Measurements from ENCODE around the gene GPR156.
A peak's percentile ranks its signal among the peaks of the same experiment; 100 is the strongest.
"Not testable (repeated sequence)": the region's sequence is repeated elsewhere in the genome, so short reads cannot be mapped to it uniquely, and the experiment has no call there.

Gene GPR156

DNA sequence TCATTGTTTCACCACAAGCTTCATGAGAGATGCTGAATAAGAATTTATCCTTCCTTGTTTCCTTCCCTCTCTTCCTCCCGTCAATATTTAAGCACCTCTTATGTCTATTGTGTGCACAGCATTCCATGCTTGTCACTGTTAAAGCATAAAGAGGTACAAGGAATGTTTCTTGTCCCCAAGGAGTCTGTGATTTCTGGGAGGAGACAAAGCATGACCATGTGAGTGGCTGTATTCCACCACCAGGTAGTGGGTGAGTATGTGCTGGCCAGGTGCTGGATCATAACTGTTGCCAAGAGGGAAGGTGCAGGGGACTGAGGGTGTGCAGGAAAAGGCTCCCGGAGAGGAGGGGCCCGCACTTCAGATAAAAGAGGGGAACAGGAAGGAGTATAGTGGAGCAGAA is 127.9 kb downstream of the GPR156 start:
- DNase-seq = no peak

DNA sequence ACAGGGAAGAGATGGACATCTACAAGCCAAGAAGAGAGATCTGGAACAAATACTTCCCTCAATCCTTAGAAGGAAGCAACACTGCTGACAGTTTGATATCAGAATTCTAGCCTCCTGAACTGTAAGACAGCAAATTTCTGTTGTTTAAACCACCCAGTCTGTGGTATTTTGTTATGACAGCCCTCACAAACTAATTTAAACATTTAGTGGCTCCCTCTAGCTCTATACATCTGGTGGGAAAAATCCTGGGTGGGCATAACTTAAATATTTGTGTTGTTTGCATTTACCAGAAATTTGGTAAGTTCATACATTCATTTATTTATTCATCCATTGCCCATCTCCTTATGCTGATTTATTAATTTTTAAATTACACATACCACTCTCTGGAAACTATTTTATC is 128.3 kb downstream of the GPR156 start:
- DNase-seq = no peak

DNA sequence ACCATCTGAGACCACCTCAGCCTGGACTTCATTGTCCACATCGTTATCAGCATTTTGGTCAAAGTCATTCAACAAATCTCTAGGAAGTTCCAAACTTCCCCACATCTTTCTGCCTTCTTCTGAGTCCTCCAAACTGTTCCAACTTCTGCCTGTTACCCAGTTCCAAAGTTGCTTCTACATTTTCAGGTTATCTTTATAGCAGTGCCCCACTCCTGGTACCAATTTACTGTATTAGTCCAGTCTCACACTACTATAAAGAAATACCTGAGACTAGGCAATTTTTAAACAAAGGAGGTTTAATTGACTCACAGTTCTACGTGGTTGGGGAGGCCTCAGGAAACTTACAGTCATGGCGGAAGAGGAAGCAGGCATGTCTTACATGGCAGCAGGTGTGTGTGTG is 129.3 kb downstream of the GPR156 start:
- not testable (repeated sequence) for DNase-seq

DNA sequence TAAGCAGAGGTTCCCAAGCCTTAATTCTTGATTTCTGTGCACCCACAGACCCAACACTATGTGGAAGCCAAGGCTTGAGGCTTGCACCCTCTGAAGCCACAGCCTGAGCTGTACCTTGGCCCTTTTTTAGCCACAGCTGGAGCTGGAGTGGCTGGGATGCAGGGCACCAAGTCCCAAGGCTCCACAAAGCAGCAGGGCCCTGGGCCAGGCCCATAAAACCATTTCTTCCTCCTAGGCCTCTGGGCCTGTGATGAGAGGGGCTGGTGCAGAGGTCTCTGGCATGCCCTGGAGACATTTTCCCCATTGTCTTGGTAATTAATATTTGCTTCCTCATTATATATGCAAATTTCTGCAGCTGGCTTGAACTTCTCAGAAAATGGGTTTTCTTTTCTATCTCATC is 129.9 kb downstream of the GPR156 start:
- no peak for DNase-seq

DNA sequence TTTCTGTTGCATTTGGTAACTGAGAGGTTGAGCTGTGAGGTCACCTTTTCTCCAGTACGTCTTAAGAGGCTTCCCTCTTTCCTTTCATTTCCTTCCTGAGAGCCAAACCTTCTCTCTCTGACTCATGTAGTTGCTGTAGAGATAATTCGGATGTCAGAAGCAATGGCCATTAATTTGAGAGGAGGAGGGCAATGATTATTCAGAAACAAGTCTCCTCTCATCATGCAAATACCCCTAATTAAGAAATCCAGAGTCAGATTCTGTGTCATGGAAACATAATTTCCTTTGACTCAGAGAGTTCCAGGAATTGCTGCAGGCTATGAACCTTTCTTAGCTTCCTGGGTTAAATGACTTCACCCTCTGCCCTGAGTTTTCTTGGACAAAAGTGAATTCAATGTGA is 131.7 kb downstream of the GPR156 start:
- no peak for DNase-seq

- no peak for DNase-seq
Observed at GRCh38 chr3:120151791-120152190, 133.2 kb downstream of the GPR156 start.

- no peak for DNase-seq
Observed at GRCh38 chr3:120148187-120148949, 136.7 kb downstream of the GPR156 start.

GRCh38 chr3:120147072-120147871 is 137.8 kb downstream of the GPR156 start:
- DNase-seq = peak; percentile 35 to 46

GRCh38 chr3:120145542-120146285 is 139.3 kb downstream of the GPR156 start:
- no peak for DNase-seq

- no peak for DNase-seq
Observed at GRCh38 chr3:120144267-120144666, 140.8 kb downstream of the GPR156 start.

- DNase-seq = no peak
Observed at GRCh38 chr3:120143676-120144075, 141.3 kb downstream of the GPR156 start.

DNA sequence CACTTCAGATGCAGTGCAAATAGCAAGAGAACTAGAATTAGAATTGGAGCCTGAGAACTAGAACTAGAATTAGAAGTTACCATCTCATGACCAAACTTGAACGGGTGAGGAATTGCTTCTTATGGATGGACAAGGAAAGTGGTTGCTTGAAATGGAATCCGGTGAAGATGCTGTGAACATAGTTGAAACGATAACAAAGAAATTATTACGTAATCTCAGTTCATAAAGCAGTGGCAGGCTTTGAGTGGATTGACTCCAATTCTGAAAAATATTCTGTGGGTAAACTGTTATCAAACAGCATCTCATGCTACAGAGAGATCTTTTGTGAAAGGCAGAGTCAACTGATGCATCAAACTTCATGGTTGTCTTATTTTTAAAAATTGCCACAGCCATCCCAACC is 142.8 kb downstream of the GPR156 start:
- no peak for DNase-seq

DNA sequence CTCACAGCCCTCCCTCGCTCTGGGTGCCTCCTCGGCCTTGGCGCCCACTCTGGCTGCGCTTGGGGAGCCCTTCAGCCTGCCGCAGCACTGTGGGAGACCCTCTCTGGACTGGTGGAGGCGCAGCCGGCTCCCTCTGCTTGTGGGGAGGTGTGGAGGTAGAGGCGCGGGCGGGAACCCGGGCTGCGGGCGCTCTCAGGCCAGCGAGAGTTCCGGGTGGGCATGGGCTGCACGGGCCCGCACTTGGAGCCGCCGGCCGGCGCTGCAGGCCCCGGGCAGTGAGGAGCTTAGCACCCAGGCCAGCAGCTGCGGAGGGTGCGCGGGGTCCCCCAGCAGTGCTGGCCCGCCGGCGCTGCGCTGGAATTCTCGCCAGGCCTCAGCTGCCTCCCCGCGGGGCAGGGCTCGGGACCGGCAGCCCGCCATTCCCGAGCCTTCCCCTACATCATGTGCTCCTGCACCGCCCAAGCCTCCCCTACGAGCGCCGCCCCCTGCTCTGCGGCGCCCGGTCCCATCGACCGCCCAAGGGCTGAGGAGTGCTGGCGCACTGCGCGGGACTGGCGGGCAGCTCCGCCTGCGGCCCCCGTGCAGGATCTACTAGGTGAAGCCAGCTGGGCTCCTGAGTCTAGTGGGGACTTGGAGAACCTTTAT is 144.8 kb downstream of the GPR156 start:
- DNase-seq = no peak

GRCh38 chr3:120139140-120139539 is 145.9 kb downstream of the GPR156 start:
- DNase-seq = no peak

DNA sequence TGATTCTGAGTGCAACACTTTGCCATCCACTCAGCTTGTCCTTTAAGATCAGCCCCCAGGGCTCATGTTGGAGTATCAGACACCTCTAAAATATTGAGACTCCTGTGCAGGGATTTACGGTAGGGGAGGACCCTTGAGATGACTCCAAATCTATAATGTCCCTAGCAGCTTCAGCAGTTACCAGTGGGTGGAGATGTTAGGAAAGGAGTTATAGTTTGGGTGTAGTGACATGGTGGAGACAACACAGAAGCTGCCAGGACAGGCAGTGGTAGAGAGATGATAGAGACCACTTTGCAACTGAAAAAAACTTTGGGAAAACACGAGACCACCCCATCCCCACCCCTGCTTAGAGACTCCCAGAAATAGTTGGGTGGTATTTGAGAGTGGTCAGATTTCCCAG is 147.5 kb downstream of the GPR156 start:
- DNase-seq = no peak

DNA sequence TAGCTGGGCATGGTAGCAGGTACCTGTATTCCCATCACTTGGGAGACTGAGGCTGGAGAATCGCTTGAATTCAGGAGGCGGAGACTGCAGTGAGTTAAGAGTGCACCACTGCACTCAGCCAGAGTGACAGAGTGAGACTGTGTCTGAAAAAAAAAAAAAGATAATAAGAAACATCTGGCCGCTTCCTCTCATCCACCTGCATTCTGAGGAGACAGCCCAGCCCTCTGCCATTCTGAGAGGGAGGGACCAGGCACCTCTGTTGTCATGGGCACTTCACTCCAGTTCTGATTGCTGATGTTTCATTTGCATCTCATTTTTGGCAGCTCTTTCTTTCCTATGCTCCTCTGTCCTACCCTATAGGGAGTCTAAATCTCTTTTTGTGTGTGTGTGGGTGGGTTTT is 154.4 kb downstream of the GPR156 start:
- DNase-seq = no peak

- no peak for DNase-seq
Observed at GRCh38 chr3:120129718-120130513, 155.1 kb downstream of the GPR156 start.

DNA sequence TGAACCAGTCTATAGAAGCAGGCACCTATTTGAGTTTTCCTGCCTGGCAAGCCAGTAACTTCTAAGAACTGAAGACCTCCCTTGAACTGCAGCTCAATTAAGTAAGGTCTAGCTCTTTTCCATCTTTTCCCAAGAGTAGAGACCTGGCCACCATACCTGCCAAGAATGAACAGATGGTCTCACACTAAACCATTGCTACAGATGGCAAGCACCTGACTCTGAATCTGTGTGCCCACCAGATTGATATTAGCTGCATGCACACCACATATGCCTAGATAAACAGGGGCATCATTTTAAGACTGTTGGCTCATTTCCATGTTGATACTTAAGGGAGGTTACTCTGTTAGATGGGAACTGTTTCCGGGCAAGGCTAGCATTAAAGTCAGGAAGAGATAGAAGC is 156.0 kb downstream of the GPR156 start:
- DNase-seq = no peak

DNA sequence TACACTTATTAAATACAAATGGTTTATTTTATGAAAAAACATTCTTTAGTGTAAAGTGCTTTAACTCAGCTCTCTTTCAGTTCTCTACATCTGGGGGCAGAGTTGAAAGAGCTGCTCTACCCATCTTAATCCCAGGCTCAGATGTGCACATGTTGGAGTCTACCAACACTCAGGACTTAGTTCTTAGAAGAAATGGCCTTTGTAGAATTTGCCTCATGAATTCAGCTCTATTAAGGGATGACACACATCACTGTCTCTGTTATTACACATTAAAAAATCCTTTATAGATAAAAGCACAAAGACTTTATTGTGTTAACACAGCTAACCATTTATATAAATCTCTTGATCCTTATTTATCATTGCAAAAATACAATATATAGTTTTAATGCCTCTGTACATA is 159.0 kb downstream of the GPR156 start:
- no peak for DNase-seq

GRCh38 chr3:120119846-120120510 is 165.0 kb downstream of the GPR156 start:
- no peak for DNase-seq
